Medulla oblongata (tissue), 1 donor: ENCODE data around the gene MEGF9.
"Not testable (repeated sequence)": the region's sequence is repeated elsewhere in the genome, so short reads cannot be mapped to it uniquely, and the experiment has no call there.

ENCODE experiments used
- DNase-seq: peaks from one replicate; pipeline ENCODE4 v3.0.0-alpha.2; 2015; ENCODE audit errors: extremely low spot score

Gene MEGF9

DNA sequence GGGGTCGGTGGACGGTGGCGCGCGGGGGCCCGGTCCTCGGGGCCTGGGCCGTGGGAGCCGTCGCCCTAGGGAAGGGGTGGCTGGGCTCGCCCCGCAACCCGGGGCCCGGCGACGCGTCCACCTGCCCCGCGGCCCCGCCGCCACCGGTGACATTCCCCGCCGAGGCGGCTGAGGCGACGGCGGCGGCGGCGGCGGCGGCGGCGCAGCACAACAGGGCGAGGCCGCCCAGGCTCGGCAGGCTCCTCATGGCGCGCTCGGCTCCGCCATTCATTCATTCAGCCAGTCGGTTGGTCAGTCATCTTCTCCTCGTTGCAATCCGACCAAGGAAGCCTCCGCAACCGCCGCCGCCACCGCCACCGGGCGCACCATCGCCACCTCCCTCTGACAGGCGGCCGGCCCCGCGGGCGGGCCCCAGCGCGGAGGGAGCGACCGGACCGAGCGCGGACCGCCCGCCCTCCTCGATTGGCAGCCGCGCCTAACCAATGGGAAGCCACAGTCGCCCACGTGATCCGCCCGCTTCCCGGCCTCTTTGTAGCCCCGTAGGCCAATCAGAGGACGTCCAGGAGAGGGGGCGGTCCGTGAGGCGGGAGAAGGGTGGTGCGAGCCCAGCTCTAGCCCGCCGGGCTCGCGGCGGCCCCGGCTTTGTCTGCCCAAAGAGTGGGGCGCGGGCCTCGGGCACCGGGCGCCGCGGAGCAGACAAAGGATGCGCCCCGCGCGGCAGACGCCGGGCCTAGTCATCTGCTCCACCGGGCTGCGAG, at the start of gene MEGF9:
Gene MEGF9, minus strand, starts transcription at position 383 of the 758 bp plus-strand sequence. Its CDS starts 112 bp downstream, at position 271.
- peak; percentile 99 for DNase-seq

GRCh38 chr9:120761006-120761405, 46.7 kb upstream of the MEGF9 start:
- no peak for DNase-seq

- DNase-seq, result no peak
Measured at GRCh38 chr9:120759755-120760400, 45.6 kb upstream of the MEGF9 start.

- DNase-seq, result no peak
Measured at GRCh38 chr9:120758544-120758943, 44.3 kb upstream of the MEGF9 start.

DNA sequence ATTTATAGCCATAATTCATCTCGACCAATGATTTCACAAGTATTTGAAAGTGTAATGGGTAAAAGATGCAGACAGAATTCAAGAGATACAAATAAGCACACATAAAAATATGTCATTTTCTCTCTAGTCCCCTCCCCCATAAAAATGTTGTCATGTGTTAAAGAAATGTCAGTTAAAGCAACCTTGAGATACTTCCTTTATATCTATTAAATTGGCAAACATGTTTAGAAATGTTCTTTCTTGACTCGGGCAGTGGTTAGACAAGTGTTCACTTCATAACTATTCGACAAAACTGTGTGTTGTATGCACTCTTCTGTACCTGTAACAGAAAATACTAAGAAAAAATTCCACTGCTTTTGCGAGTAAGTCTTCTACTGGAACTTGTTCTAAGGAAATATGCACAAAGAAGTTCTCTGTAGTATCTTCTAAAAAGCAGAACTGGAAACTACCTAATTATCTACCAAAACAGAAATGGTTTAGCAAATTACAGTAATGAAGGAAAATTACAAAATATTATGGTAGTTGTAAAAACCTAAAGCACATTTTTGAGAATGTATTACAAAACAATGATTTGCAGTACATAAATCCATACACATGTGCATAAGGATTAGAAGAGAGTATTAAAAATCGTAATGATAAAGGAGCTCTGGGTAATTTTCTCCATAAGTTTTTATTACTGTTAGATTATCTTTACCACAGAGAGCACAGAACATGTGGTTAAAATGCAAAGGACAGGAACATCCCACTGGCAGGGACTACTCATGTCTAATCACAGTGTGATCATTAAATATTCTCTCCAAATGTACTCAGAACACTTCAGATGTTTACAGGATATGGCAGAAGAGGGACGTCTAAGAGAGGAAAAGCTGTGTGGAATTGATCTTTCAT, 43.0 kb upstream of the MEGF9 start:
- DNase-seq, result no peak

DNA sequence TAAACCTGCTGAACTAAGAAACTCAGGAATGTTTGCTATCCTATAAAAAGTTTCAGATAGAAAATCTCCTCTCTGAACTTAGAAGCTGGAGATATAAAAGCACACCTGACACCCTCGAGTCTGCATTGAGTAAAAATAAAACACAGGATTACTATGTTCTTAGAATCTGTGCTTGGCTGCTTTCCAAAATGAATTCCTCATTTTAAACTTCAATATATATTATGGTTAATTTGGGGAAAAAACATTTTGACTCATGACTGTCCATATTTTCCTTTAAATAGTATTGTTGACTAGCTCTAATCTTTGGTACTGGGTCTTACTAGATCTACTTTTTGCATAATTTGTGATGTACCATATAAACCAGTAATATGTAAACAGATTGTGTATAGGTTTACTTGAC, 42.3 kb upstream of the MEGF9 start:
- DNase-seq, result no peak

DNA sequence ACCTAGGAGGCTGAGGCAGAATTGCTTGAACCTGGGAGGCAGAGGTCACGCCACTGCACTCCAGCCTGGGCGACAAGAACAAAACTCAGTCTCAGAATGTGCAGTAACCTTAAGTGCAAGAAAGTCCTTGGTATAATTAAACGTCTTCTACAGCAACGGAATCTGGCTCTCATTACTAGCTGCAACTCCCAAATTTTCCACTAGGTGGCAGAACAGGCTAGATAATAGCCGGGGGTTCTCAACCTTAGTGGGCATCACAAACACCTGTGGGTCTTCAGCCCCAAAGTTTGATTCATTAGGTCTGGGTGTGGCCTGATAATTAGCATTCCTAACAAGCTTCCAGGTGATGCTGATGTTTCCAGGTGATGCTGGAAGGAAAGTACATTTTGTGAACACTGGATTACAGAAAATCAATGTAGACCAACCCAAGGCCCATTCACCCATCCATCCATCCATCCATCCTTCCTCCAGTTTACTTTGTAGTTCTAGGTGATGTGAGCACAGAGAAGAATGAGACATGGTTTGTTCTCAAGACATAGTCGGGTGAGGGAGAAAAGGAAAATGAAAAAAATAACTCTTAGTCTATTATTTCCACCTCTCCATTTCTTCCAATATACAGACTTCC, 41.7 kb upstream of the MEGF9 start:
- DNase-seq, result peak; percentile 84

DNA sequence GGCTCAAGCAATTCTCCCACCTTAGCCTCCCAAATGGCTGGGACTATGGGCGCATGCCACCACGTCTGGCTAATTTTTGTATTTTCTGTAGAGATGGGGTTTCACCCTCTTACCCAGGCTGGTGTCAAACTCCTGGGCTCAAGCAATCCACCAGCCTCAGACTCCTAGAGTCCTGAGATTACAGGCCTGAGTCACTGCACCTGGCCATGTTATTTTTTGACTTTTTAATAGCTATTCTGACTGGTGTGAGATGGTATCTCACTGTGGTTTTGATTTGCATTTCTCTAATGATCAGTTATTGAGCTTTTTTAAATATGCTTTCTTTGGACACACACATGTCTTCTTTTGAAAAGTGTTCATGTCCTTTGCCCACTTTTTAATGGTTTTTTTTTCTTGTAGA, 40.8 kb upstream of the MEGF9 start:
- DNase-seq, result no peak

GRCh38 chr9:120750421-120750820, 36.2 kb upstream of the MEGF9 start:
- no peak for DNase-seq

- DNase-seq, result not testable (repeated sequence)
Measured at GRCh38 chr9:120746366-120746765, 32.1 kb upstream of the MEGF9 start.

- no peak for DNase-seq
Measured at GRCh38 chr9:120745278-120745677, 31.0 kb upstream of the MEGF9 start.

GRCh38 chr9:120742951-120743416, 28.7 kb upstream of the MEGF9 start:
- DNase-seq, result peak; percentile 27

- DNase-seq, result no peak
Measured at GRCh38 chr9:120741701-120742100, 27.4 kb upstream of the MEGF9 start.

- DNase-seq, result no peak
Measured at GRCh38 chr9:120741191-120741590, 26.9 kb upstream of the MEGF9 start.

DNA sequence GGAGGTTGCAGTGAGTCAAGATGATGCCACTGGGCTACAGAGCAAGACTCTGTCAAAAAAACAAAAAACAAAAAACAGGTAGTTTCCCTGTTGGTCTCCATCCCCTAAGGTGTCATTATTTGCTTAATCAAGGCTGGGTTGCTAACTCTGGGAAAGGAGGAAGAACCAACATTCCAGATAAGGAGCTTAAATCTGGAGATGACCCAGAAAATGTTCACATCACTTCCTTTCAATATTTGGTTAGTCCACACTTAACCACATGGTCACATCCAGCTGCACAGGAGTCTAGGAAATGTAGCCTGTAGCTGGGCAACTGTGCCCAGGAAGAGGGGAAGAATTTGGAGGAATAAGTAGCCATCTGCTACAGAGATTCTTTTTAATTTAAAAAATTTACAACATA, 25.9 kb upstream of the MEGF9 start:
- DNase-seq, result no peak

- DNase-seq, result no peak
Measured at GRCh38 chr9:120737416-120738165, 23.3 kb upstream of the MEGF9 start.

GRCh38 chr9:120736881-120737280, 22.6 kb upstream of the MEGF9 start:
- no peak for DNase-seq

- no peak for DNase-seq
Measured at GRCh38 chr9:120735415-120736126, 21.3 kb upstream of the MEGF9 start.

DNA sequence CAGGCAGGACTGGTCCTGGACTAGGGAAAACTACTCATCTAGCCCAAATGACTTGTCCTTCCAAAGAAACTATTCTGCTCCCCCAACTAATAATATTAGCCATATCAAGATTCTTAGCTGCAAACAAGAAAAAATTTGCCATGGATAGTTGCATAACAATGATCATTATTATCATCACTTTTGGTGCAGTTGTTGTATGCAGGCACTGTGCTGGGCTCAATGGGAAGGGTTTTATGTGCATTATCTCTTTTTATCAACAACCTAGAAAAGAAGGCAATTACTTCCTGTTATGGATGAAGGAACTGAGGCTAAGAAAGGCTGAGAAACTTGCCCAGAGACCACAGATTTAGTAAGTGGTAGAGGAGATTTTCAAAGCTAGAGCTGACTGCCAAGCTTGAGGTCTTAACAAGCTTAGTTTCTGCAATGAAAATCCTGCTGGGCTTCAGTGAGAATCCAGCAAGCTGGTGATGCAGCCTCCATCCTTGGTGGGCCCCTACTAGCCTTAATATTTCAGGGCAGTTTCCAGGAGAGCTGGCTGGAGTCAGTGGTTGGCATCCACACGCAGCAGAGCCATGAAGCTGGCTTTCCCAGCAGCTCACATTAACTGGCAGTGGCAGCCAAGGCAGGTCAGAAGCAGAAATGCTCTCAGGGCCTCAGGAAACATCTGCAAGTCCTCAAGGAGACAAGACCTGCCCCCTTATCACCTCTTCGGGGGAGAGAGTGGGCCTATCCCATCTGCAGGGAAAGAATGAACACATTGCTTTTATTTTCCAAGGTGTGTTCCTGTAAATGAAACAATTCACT, 20.5 kb upstream of the MEGF9 start:
- no peak for DNase-seq

DNA sequence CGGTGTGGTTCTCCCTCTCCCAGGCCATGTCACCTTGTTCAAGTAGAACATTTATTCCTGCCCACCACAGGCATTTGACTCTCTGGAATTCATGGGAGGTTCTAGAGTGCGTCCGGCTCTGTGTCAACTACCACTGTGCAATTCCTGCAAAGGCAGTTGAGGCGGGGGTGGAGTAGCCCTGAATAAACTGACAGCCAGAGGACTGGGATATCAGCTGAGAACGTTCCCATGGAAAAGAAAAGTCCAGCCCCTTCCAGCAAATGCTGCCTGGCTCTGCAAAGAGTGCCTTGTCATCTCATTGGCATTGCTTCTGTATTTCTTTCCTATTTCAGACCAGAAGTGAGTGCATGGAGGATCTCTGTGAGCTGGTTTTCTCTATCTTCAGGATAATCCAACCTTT, 18.9 kb upstream of the MEGF9 start:
- peak; percentile 57 for DNase-seq
